Gastroesophageal sphincter (tissue), 4 donors: ENCODE data around the gene ELL. TPM values are rescaled to one million over a fixed set of nuclear protein-coding genes. Genes with fewer than 3 reads are reported as not detected.
"Not testable (repeated sequence)": the region's sequence is repeated elsewhere in the genome, so short reads cannot be mapped to it uniquely, and the experiment has no call there.

Experiments used
- ATAC-seq: fragments of 150-250 bp; one replicate; pipeline ENCODE4 v1.9.1; 2016; ENCODE audit warnings: mild to moderate bottlenecking, moderate library complexity
- H3K27ac ChIP-seq, 4 donors: fragments of 200-600 bp; sonication (generic) in 3 of 4; 1 replicate in 3 of 4; 2 replicates in 1 of 4; pipeline ENCODE4 v1.5.1; 2016 to 2019
- H3K27me3 ChIP-seq: fragments of 200-600 bp; sonication (generic); one replicate; pipeline ENCODE4 v1.5.1; 2019
- H3K36me3 ChIP-seq, 2 donors: fragments of 200-600 bp; sonication (generic); one replicate each; pipeline ENCODE4 v1.5.1; 2019; ENCODE audit warnings: control low read depth in 1 of 2
- H3K4me1 ChIP-seq, 3 donors: fragments of 200-600 bp; sonication (generic); 1 replicate in 2 of 3; 2 replicates in 1 of 3; pipeline ENCODE4 v1.5.1; 2016 to 2019; ENCODE audit warnings: control low read depth in 2 of 3
- H3K4me3 ChIP-seq, 2 donors: fragments of 200-600 bp; sonication (generic); one replicate each; pipeline ENCODE4 v1.5.1; 2019; ENCODE audit warnings: mild to moderate bottlenecking in 1 of 2, moderate library complexity in 1 of 2
- H3K9me3 ChIP-seq, 3 donors: fragments of 200-600 bp; sonication (generic); one replicate each; pipeline ENCODE4 v1.5.1; 2017 to 2019; ENCODE audit warnings: control low read depth in 2 of 3
- CTCF ChIP-seq, 4 experiments: fragments of 200-600 bp in 2 of 4; fragments of 450-650 bp in 2 of 4; sonication (generic) in 1 of 4; IDR thresholded peaks; one replicate each; pipeline ENCODE4 v1.5.1; 2017 to 2019; ENCODE audit warnings: antibody characterized with exemption in 4 of 4, mild to moderate bottlenecking in 2 of 4, moderate library complexity in 2 of 4
- EP300 ChIP-seq: sonication (generic); formaldehyde crosslinking; IDR thresholded peaks from one replicate; pipeline ENCODE4 v1.6.1; 2017; ENCODE audit warnings: antibody characterized with exemption, mild to moderate bottlenecking
- POLR2A ChIP-seq, 2 donors: fragments of 450-650 bp; IDR thresholded peaks; one replicate each; pipeline ENCODE4 v1.6.1; 2017; ENCODE audit warnings: antibody characterized with exemption in 2 of 2, mild to moderate bottlenecking in 2 of 2, moderate library complexity in 1 of 2
- POLR2AphosphoS5 ChIP-seq: sonication (generic); formaldehyde crosslinking; IDR thresholded peaks from one replicate; pipeline ENCODE4 v1.6.1; 2017; ENCODE audit warnings: antibody characterized with exemption
- WGBS, 2 donors: methylation state at CpG; one replicate each; pipeline ENCODE4 v1.1.5; 2018; ENCODE audit warnings: low coverage in 1 of 2; 5-methylcytosine and 5-hydroxymethylcytosine counted together
- total RNA-seq, 4 donors: library from RNA; depleted of rRNA; stranded (reverse); fragments of >200 nt; gene quantifications; one replicate each; pipeline ENCODE4 v1.1.0, GENCODE V29; 2016

ELL gene
- total RNA-seq, 4 donors from 2014 or later = 12.5 to 19.0 (median 14.7) TPM

- WGBS, 2 donors = 0% methylated on average over 2 of the region's 86 CpGs; no CpG with 5 or more reads in 1 of the 2 donors
- Histone ChIP-seq H3K36me3 (peaks cover 0 to 35% of the 10 kb centered on the region in 2 donors), H3K4me1 (peaks cover 0 to 27% (median 13%) of the 10 kb centered on the region in 3 donors), H3K9me3 (no peaks in the 10 kb centered on the region), H3K27me3 (no peaks in the 10 kb centered on the region), H3K4me3 (peak within 1 kb of the TSS; percentile 82 to 93), H3K27ac (peak within 1 kb of the TSS; percentile 88 to 98 (median 92))
- peak; percentile 99 for ATAC-seq
- TF ChIP-seq POLR2AphosphoS5 = no peak
- no peak for TF ChIP-seq EP300
- no peak for TF ChIP-seq POLR2A (IDR thresholded peaks at IDR 0.05)
- no peak for TF ChIP-seq CTCF (IDR thresholded peaks at IDR 0.05)
Observed at GRCh38 chr19:18542941-18543813, 21.3 kb upstream of the ELL start, which contains the start of gene FKBP8. Gene FKBP8 (minus strand): TSS chr19:18543573. CDS start chr19:18541970, 1,603 bp downstream.

- no peak for TF ChIP-seq POLR2AphosphoS5
- TF ChIP-seq EP300 = no peak
- Histone ChIP-seq H3K4me3 (peak overlapping the region; percentile 82 to 93), H3K27ac (peak overlapping the region; percentile 88 to 98 (median 92)), H3K9me3 (no peaks in the 10 kb centered on the region), H3K4me1 (peaks cover 0 to 27% (median 13%) of the 10 kb centered on the region in 3 donors), H3K27me3 (no peaks in the 10 kb centered on the region), H3K36me3 (peaks cover 0 to 44% of the 10 kb centered on the region in 2 donors)
- no peak for ATAC-seq
- 21 to 31% methylated on average over 6 of the region's 11 CpGs for WGBS, 2 donors
Observed at GRCh38 chr19:18541992-18542940, 20.4 kb upstream of the ELL start.

- TF ChIP-seq POLR2AphosphoS5 (no peak), CTCF (IDR thresholded peaks at IDR 0.05) (no peak), POLR2A (IDR thresholded peaks at IDR 0.05) (no peak), EP300 (no peak)
- Histone ChIP-seq H3K27ac (peak overlapping the region in 3 of 4 donors; percentile 91 to 98 (median 94)), H3K36me3 (peaks cover 0 to 52% of the 10 kb centered on the region in 2 donors), H3K4me1 (peaks cover 0 to 27% (median 13%) of the 10 kb centered on the region in 3 donors), H3K4me3 (peak overlapping the region in 1 of 2 donors; percentile 93), H3K27me3 (no peaks in the 10 kb centered on the region), H3K9me3 (no peaks in the 10 kb centered on the region)
- ATAC-seq = no peak
- 78 to 100% methylated on average over 2 to 12 of the region's 21 CpGs for WGBS, 2 donors
Observed at GRCh38 chr19:18541258-18541991, 19.6 kb upstream of the ELL start.

GRCh38 chr19:18540200-18540599 lies 18.3 kb upstream of the ELL start:
- 100% methylated on average over 1 of the region's 1 CpG; no CpG with 5 or more reads in 1 of the 2 donors for WGBS, 2 donors
- peaks cover 0 to 27% (median 13%) of the 10 kb centered on the region in 3 donors for H3K4me1 ChIP-seq
- H3K27me3 ChIP-seq, H3K4me3 ChIP-seq, H3K9me3 ChIP-seq, ATAC-seq, H3K27ac ChIP-seq: not testable (repeated sequence)
- H3K36me3 ChIP-seq = peaks cover 0 to 65% of the 10 kb centered on the region in 2 donors

GRCh38 chr19:18539372-18539771 lies 17.5 kb upstream of the ELL start:
- Histone ChIP-seq H3K36me3 (peaks cover 0 to 73% of the 10 kb centered on the region in 2 donors), H3K27ac (no peak overlapping the region), H3K9me3 (no peaks in the 10 kb centered on the region), H3K4me1 (peaks cover 0 to 27% (median 13%) of the 10 kb centered on the region in 3 donors), H3K4me3 (no peak overlapping the region), H3K27me3 (no peaks in the 10 kb centered on the region)
- TF ChIP-seq EP300 (no peak), POLR2AphosphoS5 (no peak), CTCF (IDR thresholded peaks at IDR 0.05) (no peak), POLR2A (IDR thresholded peaks at IDR 0.05) (no peak)
- WGBS, 2 donors = 97% methylated on average over 7 of the region's 19 CpGs; no CpG with 5 or more reads in 1 of the 2 donors
- no peak for ATAC-seq
